HepG2 (cell line): ENCODE data around the gene DNAH8.

Experiments
- ZNF263 ChIP-seq: sonication (generic); formaldehyde crosslinking; IDR thresholded peaks from 2 replicates; pipeline ENCODE4 v1.4.0; 2020; ENCODE audit warnings: missing genetic modification reagents
- TF ChIP-seq, protein P1 (sequence below): sonication (generic); formaldehyde crosslinking; IDR thresholded peaks from 2 replicates; pipeline ENCODE4 v1.5.0; 2020; ENCODE audit warnings: mild to moderate bottlenecking, missing genetic modification reagents, moderate library complexity

DNA sequence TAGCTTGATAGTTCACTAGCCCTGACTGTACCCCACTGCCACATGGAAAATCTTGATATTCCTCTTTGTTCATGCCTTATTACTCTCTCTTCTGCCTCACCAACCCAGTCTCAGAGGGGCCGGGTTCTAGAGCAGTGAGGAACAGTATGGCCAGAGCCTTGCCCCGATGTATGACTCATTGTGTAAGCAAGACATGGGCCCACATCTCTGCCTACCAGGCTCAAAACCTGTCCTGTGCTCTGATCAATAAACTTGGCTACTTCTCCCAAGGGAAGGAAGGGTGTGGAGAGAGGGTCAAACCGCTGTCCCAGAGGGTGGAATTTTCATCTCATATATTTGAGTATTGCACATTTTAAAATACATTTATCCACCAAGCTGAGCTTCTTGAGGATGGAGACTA lies 91.7 kb downstream of the DNAH8 start:
- TF ChIP-seq ZNF263 (CRISPR knock-in tag), result no peak
- TF ChIP-seq, protein P1, sequence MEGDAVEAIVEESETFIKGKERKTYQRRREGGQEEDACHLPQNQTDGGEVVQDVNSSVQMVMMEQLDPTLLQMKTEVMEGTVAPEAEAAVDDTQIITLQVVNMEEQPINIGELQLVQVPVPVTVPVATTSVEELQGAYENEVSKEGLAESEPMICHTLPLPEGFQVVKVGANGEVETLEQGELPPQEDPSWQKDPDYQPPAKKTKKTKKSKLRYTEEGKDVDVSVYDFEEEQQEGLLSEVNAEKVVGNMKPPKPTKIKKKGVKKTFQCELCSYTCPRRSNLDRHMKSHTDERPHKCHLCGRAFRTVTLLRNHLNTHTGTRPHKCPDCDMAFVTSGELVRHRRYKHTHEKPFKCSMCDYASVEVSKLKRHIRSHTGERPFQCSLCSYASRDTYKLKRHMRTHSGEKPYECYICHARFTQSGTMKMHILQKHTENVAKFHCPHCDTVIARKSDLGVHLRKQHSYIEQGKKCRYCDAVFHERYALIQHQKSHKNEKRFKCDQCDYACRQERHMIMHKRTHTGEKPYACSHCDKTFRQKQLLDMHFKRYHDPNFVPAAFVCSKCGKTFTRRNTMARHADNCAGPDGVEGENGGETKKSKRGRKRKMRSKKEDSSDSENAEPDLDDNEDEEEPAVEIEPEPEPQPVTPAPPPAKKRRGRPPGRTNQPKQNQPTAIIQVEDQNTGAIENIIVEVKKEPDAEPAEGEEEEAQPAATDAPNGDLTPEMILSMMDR (CRISPR knock-in tag), result no peak
